ENCODE data around the gene GAL3ST3.

Gene GAL3ST3

GRCh38 chr11:66071381-66071801 lies 22.4 kb upstream of the GAL3ST3 start:
- no peaks in the 10 kb centered on the region for H3K27me3 ChIP-seq (ENCODE audit: control insufficient read depth, low read length)
- H3K9me2 ChIP-seq (replicated peaks; ENCODE audit: control insufficient read depth, low read length): no peaks in the 10 kb centered on the region
- TF ChIP-seq, protein P1, sequence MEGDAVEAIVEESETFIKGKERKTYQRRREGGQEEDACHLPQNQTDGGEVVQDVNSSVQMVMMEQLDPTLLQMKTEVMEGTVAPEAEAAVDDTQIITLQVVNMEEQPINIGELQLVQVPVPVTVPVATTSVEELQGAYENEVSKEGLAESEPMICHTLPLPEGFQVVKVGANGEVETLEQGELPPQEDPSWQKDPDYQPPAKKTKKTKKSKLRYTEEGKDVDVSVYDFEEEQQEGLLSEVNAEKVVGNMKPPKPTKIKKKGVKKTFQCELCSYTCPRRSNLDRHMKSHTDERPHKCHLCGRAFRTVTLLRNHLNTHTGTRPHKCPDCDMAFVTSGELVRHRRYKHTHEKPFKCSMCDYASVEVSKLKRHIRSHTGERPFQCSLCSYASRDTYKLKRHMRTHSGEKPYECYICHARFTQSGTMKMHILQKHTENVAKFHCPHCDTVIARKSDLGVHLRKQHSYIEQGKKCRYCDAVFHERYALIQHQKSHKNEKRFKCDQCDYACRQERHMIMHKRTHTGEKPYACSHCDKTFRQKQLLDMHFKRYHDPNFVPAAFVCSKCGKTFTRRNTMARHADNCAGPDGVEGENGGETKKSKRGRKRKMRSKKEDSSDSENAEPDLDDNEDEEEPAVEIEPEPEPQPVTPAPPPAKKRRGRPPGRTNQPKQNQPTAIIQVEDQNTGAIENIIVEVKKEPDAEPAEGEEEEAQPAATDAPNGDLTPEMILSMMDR (IDR thresholded peaks at IDR 0.05; ENCODE audit: low read depth, low read length, poor library complexity, severe bottlenecking): no peak
- no peak for TF ChIP-seq EZH2phosphoT487 (IDR thresholded peaks at IDR 0.05; ENCODE audit: borderline replicate concordance, low read length)
- H3K79me2 ChIP-seq (ENCODE audit: control insufficient read depth, low read length): peaks cover 67% of the 10 kb centered on the region
- H3K4me3 ChIP-seq (ENCODE audit: low read length): peak overlapping the region; percentile 80
- H3F3A ChIP-seq (ENCODE audit: control insufficient read depth, insufficient read depth): peaks cover 40% of the 10 kb centered on the region
- peak overlapping the region; percentile 45 for H3K27ac ChIP-seq (ENCODE audit: low read depth, low read length)
- H4K20me1 ChIP-seq (ENCODE audit: control insufficient read depth, insufficient read depth, low read depth, low read length): 0 out of 2 replicates have a peak, but pooled peaks cover 5% of the 10 kb centered on the region
- H3K9me3 ChIP-seq (ENCODE audit: control insufficient read depth, insufficient read depth, low read length): no peaks in the 10 kb centered on the region
- peak overlapping the region; percentile 91 for H3K4me2 ChIP-seq (ENCODE audit: low read length)
- peaks cover 65% of the 10 kb centered on the region for H3K4me1 ChIP-seq (ENCODE audit: control insufficient read depth, low read length)
- H3K36me3 ChIP-seq (ENCODE audit: control insufficient read depth, low read length): peaks cover 73% of the 10 kb centered on the region

DNA sequence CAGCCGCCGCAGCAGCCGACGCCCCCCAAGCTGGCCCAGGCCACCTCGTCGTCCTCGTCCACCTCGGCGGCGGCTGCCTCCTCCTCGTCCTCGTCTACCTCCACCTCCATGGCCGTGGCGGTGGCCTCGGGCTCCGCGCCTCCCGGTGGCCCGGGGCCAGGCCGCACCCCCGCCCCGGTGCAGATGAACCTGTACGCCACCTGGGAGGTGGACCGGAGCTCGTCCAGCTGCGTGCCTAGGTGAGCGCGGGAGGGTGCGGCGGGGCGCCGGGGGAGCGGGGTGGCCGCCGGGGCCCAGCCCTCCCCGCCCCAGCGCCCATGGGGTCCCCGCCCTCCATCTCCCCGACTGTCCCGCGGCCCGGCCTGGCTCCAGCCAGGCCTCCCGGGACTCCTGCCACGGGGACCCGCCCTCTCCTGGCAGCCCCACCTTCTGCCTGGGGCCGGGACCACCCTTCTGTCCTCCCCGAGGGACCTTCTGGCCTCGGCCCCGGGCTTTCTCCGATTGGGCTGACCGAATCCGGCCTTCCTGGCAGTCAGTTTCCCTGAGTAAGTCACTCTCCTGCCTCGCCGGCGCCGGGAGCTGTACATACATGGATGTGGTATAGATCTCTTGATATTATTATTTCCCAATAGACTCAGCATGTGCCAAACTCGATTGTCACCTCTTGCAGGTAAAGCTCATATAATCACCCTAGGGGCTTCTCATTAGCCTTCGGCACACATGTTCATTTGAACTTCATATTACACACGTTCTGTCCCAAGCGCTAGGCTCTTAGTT lies 21.8 kb upstream of the GAL3ST3 start:
- Histone ChIP-seq H3K9me2 (replicated peaks; ENCODE audit: control insufficient read depth, low read length) (no peaks in the 10 kb centered on the region), H3K79me2 (ENCODE audit: control insufficient read depth, low read length) (peaks cover 61% of the 10 kb centered on the region), H4K20me1 (ENCODE audit: control insufficient read depth, insufficient read depth, low read depth, low read length) (0 out of 2 replicates have a peak, but pooled peaks cover 5% of the 10 kb centered on the region), H3K4me2 (ENCODE audit: low read length) (peak overlapping the region; percentile 91), H3K9me3 (ENCODE audit: control insufficient read depth, insufficient read depth, low read length) (no peaks in the 10 kb centered on the region), H3K4me1 (ENCODE audit: control insufficient read depth, low read length) (peaks cover 65% of the 10 kb centered on the region), H3K4me3 (ENCODE audit: low read length) (peak overlapping the region; percentile 80), H3K27ac (ENCODE audit: low read depth, low read length) (peak overlapping the region; percentile 45), H3K36me3 (ENCODE audit: control insufficient read depth, low read length) (peaks cover 77% of the 10 kb centered on the region), H3F3A (ENCODE audit: control insufficient read depth, insufficient read depth) (peaks cover 44% of the 10 kb centered on the region), H3K27me3 (ENCODE audit: control insufficient read depth, low read length) (no peaks in the 10 kb centered on the region)
- TF ChIP-seq, protein P1 (IDR thresholded peaks at IDR 0.05; ENCODE audit: low read depth, low read length, poor library complexity, severe bottlenecking): no peak
- no peak for TF ChIP-seq EZH2phosphoT487 (IDR thresholded peaks at IDR 0.05; ENCODE audit: borderline replicate concordance, low read length)

GRCh38 chr11:66069715-66070603 lies 21.0 kb upstream of the GAL3ST3 start, which contains the start of gene PACS1:
Gene PACS1, plus strand, starts transcription at chr11:66070272. Its CDS starts 215 bp downstream, at chr11:66070487.
- H3K4me1 ChIP-seq (ENCODE audit: control insufficient read depth, low read length): peaks cover 65% of the 10 kb centered on the region
- no peaks in the 10 kb centered on the region for H3K27me3 ChIP-seq (ENCODE audit: control insufficient read depth, low read length)
- peaks cover 57% of the 10 kb centered on the region for H3K79me2 ChIP-seq (ENCODE audit: control insufficient read depth, low read length)
- peaks cover 52% of the 10 kb centered on the region for H3F3A ChIP-seq (ENCODE audit: control insufficient read depth, insufficient read depth)
- peak within 1 kb of the TSS; percentile 80 for H3K4me3 ChIP-seq (ENCODE audit: low read length)
- 0 out of 2 replicates have a peak, but pooled peaks cover 5% of the 10 kb centered on the region for H4K20me1 ChIP-seq (ENCODE audit: control insufficient read depth, insufficient read depth, low read depth, low read length)
- H3K36me3 ChIP-seq (ENCODE audit: control insufficient read depth, low read length): peaks cover 80% of the 10 kb centered on the region
- TF ChIP-seq, protein P1 (IDR thresholded peaks at IDR 0.05; ENCODE audit: low read depth, low read length, poor library complexity, severe bottlenecking): no peak
- TF ChIP-seq EZH2phosphoT487 (IDR thresholded peaks at IDR 0.05; ENCODE audit: borderline replicate concordance, low read length): no peak
- H3K4me2 ChIP-seq (ENCODE audit: low read length): peak within 1 kb of the TSS; percentile 91
- no peaks in the 10 kb centered on the region for H3K9me2 ChIP-seq (replicated peaks; ENCODE audit: control insufficient read depth, low read length)
- peak within 1 kb of the TSS; percentile 76 for H3K27ac ChIP-seq (ENCODE audit: low read depth, low read length)
- H3K9me3 ChIP-seq (ENCODE audit: control insufficient read depth, insufficient read depth, low read length): no peaks in the 10 kb centered on the region
